ENCODE results near the gene RAB14.
"Not testable (repeated sequence)": the region's sequence is repeated elsewhere in the genome, so short reads cannot be mapped to it uniquely, and the experiment has no call there.

Gene RAB14

DNA sequence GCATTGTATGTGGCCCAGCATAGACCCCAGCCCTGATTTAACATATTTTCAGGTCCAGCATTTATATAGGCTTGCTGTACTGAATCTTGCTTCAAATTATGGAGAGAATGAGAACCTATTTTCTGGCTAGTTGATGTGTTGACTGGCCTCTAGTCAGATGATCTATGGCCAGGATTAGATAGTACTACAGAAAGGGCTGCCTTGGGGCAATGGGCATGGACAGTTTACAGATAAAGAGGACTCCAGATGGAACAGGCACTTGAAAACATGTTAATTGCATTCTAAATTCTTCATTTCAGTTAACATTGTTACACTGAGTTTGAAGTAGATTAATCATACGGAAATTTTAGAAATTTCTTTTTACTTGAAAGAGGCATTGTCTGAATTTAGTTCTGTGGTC, 61.5 kb downstream of the RAB14 start:
- TF ChIP-seq POLR2A (IDR thresholded peaks at IDR 0.05; ENCODE audit: low read length) (no peak), GATA1 (IDR thresholded peaks at IDR 0.05; ENCODE audit: low read depth, low read length) (no peak)

DNA sequence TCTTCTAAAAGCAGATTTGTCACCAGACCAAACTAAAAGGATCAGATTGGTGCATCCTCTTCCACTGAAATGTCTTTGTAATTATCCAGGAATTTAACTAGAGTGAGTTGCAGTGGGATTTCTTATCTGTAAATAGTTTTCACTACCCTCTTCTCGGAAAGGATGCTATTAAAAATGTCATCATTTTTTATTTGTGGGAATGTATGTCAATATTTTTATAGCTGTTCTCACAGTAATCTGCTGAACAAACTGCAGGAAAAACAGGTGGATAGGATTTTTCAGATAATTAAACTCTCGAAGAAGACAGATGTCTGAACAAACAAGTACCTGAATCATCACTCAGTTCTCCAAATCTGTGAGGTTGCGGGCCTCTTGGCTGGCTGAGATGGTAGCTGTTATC, 62.7 kb downstream of the RAB14 start:
- no peak for DNase-seq
- TF ChIP-seq POLR2A (IDR thresholded peaks at IDR 0.05; ENCODE audit: low read length) = no peak
- no peak for TF ChIP-seq GATA1 (IDR thresholded peaks at IDR 0.05; ENCODE audit: low read depth, low read length)

More for the DNA sequence above, 61.5 kb downstream of the RAB14 start:
- DNase-seq = peak in 1 of 2 experiments; percentile 28

DNA sequence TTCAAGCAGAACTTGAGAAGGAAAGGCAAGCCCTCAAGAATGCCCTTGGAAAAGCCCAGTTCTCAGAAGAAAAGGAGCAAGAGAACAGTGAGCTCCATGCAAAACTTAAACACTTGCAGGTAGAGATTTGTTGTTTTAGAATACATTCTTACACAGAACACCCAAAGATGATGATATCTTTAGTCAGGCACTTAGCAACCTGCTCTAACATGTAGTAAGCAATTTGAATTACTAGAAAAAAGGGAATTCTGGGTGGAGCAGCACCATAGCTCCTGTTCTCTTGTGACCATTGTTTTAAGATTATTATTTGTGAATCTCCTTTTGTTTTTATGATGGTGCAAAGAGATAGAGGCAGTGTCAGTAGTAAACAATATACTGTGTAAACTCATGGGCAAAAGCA, 63.1 kb downstream of the RAB14 start:
- DNase-seq = no peak
- no peak for TF ChIP-seq POLR2A (IDR thresholded peaks at IDR 0.05; ENCODE audit: low read length)
- TF ChIP-seq GATA1 (IDR thresholded peaks at IDR 0.05; ENCODE audit: low read depth, low read length) = no peak

DNA sequence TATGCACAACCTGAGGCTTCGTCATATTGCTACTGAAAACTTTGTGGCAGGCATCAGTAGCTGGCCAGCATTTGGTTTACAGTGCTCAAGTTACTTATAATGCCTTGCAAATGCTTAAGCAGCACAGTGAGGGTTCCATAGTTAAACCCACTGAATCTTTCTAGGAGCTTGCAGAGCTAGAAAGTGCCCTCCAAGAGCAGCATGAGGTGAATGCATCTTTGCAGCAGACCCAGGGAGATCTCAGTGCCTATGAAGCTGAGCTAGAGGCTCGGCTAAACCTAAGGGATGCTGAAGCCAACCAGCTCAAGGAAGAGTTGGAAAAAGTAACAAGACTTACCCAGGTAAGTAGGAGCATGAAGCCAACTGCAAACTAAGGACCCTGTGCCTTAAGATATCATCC, 66.0 kb downstream of the RAB14 start:
- DNase-seq = no peak
- TF ChIP-seq POLR2A (IDR thresholded peaks at IDR 0.05; ENCODE audit: low read length) = no peak
- no peak for TF ChIP-seq GATA1 (IDR thresholded peaks at IDR 0.05; ENCODE audit: low read depth, low read length)

DNA sequence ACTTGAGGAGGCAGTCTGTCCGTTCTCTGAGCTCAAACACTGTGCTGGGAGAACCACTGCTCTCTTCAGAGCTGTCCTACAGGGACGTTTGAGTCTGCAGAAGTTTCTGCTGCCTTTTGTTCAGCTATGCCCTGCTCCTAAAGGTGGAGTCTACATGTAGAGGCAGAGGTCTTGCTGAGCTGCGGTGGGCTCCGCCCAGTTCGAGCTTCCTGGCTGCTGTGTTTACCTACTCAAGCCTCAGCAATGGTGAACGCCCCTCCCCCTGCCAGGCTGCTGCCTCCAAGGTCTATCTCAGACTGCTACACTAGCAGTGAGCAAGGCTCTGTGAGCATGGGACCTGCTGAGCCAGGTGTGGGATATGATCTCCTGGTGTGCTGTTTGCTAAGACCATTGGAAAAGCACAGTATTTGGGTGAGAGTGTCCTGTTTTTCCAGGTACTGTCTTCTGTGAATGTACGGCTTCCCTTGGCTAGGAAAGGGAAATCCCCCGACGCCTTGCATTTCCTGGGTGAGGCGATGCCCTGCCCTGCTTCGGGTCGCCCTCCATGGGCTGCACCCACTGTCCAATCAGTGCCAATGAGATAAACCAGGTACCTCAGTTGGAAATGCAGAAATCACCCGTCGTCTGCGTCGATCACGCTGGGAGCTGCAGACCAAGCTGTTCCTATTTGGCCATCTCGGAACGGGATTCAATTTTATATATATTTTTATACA, 68.4 kb downstream of the RAB14 start:
- no peak for TF ChIP-seq POLR2A (IDR thresholded peaks at IDR 0.05; ENCODE audit: low read length)
- no peak for TF ChIP-seq GATA1 (IDR thresholded peaks at IDR 0.05; ENCODE audit: low read depth, low read length)
- peak in 1 of 2 experiments; percentile 11 for DNase-seq

DNA sequence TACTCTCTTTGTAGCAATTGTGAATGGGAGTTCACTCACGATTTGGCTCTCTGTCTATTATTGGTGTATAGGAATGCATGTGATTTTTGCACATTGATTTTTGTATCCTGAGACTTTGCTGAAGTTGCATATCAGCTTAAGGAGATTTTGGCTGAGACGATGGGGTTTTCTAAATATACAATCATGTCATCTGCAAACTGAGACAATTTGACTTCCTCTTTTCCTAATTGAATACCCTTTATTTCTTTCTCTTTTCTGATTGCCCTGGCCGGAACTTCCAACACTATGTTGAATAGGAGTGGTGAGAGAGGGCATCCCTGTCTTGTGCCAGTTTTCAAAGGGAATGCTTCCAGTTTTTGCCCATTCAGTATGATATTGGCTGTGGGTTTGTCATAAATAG, 72.3 kb downstream of the RAB14 start:
- DNase-seq = not testable (repeated sequence)

Data from erythroblast (primary cell).